Activated CD4-positive, alpha-beta T cell treated with anti-CD3 and anti-CD28 coated beads, Interleukin-2, amount 50 U/mL, for 48 hours (primary cell): ENCODE data around the gene FZD2.
A peak's percentile ranks its signal among the peaks of the same experiment; 100 is the strongest.
"Not testable (repeated sequence)": the region's sequence is repeated elsewhere in the genome, so short reads cannot be mapped to it uniquely, and the experiment has no call there.

Source experiments
- DNase-seq, 2 experiments: peaks; one replicate each; pipeline ENCODE4 v3.0.0-alpha.2; 2020

The FZD2 gene

DNA sequence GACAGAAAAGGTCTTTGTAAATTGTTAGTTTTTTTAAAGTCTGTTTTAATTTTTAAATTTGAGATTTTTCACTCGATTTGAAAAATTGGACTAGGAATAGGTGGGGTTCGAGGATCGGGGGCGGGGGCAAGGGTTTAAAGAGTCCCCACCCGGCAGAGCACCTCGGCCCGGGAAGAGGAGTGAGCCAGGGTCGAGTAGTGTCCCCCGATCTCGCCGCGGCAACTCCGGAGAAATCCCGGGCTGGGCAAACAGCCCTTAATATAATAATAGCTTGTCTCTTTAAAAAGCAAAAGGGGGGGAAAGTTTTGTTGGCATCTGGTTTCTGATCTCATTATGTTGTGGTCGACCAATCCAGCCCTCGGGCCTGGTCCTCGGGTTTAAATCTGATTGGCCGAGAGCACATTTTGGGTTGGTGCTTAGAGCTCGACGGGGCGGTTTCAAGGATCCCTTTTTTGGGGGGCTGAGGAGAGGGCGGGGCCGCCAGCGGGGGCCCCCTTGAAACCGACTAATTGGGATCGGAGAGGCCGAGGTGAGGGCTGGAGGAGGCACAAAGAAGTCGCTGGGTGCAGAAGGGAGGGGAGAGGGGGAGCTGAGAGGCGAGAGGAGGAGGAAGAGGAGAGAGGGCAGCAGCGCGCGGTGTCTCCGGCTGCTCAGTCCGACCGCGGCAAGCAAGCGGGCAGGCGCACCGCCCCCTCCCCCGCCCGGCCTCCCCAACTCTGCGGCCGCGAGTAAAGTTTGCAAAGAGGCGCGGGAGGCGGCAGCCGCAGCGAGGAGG, at the start of gene FZD2:
Gene FZD2 (plus strand): TSS at position 653 of the 775 bp plus-strand sequence. CDS start 205 bp downstream, outside the sequence.
- peak; percentile 38 to 50 for DNase-seq

DNA sequence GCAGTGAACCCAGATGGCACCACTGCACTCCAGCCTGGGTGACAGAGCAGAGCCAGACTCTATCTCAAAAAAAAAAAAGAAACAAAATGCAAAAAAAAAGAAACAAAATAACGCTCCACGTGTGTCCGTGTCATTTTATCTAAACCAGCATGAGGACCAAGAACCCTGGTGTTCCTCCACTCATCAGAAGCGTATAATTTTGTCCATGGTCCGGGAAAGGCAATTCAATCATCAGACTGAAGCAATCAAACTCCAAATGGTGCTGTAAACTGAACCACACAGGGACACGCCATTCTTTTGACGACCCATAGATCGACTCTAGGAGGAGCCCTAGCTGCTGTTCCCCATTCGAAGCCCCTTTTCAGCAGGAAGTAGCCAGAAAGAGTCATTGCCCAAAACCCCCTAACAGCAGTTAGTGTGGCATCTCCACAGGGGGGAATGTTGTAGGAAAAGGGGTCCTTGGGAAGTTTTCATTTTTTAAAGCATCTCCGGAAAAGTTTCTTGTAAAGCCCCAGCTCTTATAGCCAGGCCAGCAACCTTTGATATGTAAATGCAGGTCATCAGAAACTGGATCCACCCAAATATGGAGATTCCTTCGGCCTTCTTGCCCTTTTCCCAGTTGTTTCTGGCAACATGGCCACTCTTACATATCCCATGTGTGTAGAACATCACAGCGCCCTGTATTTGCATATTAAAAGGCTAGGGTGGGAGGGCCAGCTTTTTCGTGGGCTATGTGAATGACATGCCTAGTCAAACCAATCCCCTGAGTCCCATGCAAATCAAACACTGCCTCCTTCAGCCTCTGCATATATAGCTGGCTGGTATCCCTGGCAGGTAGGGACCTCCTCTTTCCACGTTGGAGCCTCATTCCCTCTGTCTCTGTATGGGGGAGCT, 45.8 kb upstream of the FZD2 start:
- DNase-seq: not testable (repeated sequence)

- no peak for DNase-seq
Observed at GRCh38 chr17:44518032-44518431, 39.3 kb upstream of the FZD2 start.

- peak; percentile 79 to 85 for DNase-seq
Observed at GRCh38 chr17:44522883-44523671, 34.2 kb upstream of the FZD2 start.

- DNase-seq: no peak
Observed at GRCh38 chr17:44523672-44523972, 33.7 kb upstream of the FZD2 start.

DNA sequence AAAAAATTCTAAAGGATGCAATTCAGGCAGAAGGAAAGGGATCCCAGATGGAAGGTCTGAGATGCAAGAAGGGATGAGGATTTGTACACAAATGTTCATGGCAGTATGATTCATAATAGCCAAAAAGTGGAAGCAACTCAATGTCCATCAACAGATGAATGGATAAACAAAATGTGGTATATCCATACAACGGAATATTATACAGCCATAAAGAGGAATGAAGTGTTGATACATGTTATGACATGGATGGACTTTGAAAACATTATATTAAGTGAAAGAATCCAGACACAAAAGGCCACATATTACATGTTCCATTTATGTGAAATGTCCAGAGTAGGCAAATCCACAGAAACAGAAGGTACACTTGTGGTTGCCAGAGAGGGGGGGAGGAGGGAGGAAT, 30.2 kb upstream of the FZD2 start:
- no peak for DNase-seq

DNA sequence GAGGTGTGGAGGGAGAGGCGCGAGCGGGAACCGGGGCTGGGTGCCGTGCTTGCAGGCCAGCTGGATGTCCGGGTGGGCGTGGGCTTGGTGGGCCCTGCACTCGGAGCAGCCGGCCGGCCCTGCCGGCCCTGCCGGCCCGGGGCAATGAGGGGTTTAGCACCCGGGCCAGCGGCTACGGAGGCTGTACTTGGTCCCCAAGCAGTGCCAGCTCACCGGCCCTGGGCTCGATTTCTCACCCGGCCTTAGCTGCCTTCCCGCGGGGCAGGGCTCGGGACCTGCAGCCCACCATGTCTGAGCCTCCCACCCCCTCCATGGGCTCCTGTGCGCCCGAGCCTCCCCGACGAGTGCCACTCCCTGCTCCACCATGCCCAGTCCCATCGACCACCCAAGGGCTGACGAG, 29.3 kb upstream of the FZD2 start:
- no peak for DNase-seq

DNA sequence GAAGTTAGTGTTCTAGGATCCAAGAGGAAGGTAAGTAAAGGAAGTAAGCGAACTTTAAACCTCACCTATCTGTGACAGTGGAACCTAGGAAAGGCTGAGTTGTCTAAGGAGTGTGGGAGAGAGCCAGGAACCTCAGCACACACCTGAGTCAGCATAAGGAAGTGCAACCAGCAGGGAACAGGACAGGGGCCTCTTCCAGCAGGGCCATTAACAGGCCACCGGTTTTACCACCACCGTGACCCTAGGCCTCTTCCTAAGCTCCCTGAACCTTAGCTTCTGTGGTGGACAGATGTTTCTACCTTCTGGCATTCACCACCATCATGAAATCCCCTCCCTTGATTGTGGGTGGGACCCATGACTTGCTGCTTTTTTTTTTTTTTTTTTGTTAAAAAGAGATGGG, 27.4 kb upstream of the FZD2 start:
- DNase-seq: no peak

- no peak for DNase-seq
Observed at GRCh38 chr17:44530896-44531418, 26.3 kb upstream of the FZD2 start.

DNA sequence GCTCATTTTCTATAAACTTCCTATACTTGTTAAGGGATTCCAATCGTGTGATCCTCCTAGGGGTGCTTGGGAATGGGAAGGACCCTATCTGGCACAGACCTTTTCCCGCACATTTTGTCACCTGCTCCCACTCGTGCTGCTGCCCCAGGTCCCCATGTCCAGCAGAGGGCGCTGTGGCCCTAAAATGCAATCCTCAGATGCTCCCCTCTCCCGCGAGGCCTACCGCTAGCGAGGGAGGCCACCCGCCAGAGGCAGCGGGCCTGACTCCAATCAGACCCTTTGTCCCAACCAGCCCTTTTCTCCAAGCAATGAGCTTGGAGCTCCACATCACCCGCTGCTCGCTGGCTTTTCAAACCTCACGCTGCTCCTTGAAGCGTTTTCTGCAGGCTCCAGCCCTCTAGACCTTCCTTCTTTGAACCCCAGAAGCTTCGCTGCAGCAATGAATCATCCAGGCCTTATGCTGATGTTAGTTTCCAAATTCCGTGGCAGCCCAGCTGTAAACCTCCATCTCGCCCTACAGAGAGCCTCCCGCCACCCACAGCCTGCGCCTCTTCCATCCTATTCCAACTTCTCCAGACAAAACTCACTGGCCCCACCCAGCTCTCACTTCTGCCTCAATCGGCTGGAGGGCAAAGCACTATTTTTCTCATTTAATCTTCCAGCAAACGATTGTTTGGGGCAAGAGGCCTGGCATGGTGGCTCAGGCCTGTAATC, 23.6 kb upstream of the FZD2 start:
- DNase-seq: peak; percentile 93

- DNase-seq: no peak
Observed at GRCh38 chr17:44536090-44536953, 21.0 kb upstream of the FZD2 start.

- DNase-seq: not testable (repeated sequence)
Observed at GRCh38 chr17:44537922-44538321, 19.4 kb upstream of the FZD2 start.

DNA sequence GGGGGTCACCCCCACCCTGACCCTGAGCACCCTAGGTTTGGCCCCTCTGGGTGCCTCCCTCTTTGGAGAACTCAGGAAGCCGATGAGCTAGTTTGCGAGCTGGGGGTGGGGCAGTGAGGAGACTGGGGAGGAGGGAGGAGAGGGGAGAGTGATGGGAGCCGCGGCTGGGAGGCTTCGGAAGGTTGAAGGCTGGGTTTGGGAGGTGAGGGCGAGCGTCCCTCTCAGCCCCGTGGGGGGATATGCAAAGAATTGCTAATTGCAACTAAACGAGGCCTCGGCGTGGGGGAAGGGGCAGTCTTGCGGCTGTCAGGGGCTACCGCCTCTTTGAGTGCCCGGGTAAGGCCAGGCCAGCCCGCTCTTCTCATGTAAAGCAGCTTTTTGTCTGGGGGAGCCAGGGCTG, 17.6 kb upstream of the FZD2 start:
- DNase-seq: no peak

DNA sequence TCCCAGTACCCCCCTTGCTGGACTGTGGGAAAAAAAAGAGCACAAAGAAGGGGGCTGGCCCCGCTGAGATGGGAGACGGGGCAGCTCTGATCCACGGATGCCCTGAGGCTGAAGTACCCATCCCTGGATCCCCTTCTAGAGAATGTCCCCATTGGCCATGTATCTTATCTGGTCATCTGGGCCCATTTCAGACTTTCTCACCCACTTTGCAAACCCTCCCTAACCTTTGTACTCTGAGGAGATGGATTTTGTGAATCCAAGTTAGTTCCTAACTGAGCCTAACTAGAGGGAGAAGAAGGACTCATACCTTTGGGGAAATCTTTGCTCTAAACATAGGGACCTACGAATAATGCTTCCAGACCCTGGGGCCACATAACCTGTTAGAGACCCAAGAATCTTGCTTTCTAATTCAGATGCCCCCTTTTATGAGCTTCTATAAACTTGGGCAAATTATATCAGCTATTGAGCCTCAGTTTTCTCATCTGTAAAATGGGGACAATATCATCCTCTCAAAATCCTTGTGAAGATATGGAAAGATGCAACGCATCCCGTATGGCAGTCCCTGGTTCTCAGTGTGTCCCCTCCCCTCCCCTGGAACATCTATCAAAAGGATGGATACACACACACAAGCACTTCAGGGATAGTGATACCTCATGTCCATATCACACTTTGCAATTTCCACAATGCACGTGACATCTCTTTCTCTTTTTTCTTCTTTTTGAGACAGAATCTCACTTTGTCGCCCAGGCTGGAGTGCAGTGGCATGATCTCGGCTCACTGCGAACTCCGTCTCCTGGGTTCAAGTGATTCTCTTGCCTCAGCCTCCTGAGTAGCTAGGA, 16.8 kb upstream of the FZD2 start:
- DNase-seq: no peak

GRCh38 chr17:44541884-44542581, 15.3 kb upstream of the FZD2 start:
- DNase-seq: no peak

GRCh38 chr17:44543213-44543904, 13.9 kb upstream of the FZD2 start:
- no peak for DNase-seq

DNA sequence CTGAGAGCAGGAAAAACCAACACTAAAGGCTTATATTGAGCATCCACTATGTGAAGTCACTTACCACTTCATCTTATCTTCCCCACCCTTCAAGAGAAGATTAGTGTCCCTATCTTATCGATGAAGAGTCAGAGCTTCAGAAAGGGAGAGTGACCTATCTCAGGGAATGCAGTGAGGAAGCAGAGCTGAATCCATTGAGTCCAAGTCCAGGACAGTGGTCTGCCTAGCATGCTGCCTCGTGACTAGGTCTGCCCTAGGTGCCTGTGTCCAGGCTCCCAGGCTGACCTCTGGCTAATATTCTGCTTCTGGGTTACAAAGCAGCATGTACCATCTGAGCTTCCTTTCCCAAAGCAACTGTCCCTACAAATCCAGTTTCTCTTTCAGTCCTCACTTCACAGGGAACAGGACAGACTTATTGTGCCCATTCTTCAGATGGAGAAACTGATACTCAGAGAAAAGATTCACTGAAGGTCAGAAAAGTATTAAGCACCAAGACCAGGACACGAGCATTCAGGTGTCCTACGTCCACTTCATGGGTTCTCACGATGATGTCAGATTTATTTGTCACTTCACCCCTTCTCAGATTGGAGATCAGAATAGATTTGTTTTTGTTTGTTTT, 13.3 kb upstream of the FZD2 start:
- no peak for DNase-seq
